ENCODE results near the gene UTP11.

UTP11 gene

GRCh38 chr1:38060498-38060897 lies 48.0 kb downstream of the UTP11 start:
- Mint-ChIP-seq H3K9me3 (no peaks in the 10 kb centered on the region), H3K27me3 (peaks cover 15% of the 10 kb centered on the region), H3K36me3 (ENCODE audit: low read depth) (no peaks in the 10 kb centered on the region), H3K27ac (no peak overlapping the region), H3K4me1 (peaks cover 4% of the 10 kb centered on the region), H3K4me3 (no peak overlapping the region)
- DNase-seq (no peak), ATAC-seq (no peak)

- Mint-ChIP-seq H3K4me1 (peaks cover 4% of the 10 kb centered on the region), H3K9me3 (no peaks in the 10 kb centered on the region), H3K4me3 (no peak overlapping the region), H3K27me3 (peaks cover 17% of the 10 kb centered on the region), H3K36me3 (ENCODE audit: low read depth) (no peaks in the 10 kb centered on the region), H3K27ac (no peak overlapping the region)
- no peak for ATAC-seq
- no peak for DNase-seq
Measured at GRCh38 chr1:38061290-38061689, 48.8 kb downstream of the UTP11 start.

- peaks cover 15% of the 10 kb centered on the region for H3K27me3 Mint-ChIP-seq
- no peak overlapping the region for H3K4me3 Mint-ChIP-seq
- H3K36me3 Mint-ChIP-seq (ENCODE audit: low read depth): no peaks in the 10 kb centered on the region
- no peak for DNase-seq
- peaks cover 4% of the 10 kb centered on the region for H3K4me1 Mint-ChIP-seq
- ATAC-seq: peak; percentile 74
- H3K9me3 Mint-ChIP-seq: no peaks in the 10 kb centered on the region
- peak overlapping the region; percentile 33 for H3K27ac Mint-ChIP-seq
Measured at GRCh38 chr1:38061883-38062328, 49.4 kb downstream of the UTP11 start.

- Mint-ChIP-seq H3K27ac (no peak overlapping the region), H3K36me3 (ENCODE audit: low read depth) (no peaks in the 10 kb centered on the region), H3K9me3 (no peaks in the 10 kb centered on the region), H3K4me1 (peaks cover 4% of the 10 kb centered on the region), H3K4me3 (no peak overlapping the region), H3K27me3 (peaks cover 20% of the 10 kb centered on the region)
- ATAC-seq: no peak
- DNase-seq: no peak
Measured at GRCh38 chr1:38062361-38063288, 50.1 kb downstream of the UTP11 start.

- Mint-ChIP-seq H3K27me3 (peaks cover 19% of the 10 kb centered on the region), H3K4me3 (no peak overlapping the region), H3K27ac (no peak overlapping the region), H3K4me1 (peaks cover 6% of the 10 kb centered on the region), H3K36me3 (ENCODE audit: low read depth) (no peaks in the 10 kb centered on the region), H3K9me3 (no peaks in the 10 kb centered on the region)
- ATAC-seq (no peak), DNase-seq (no peak)
Measured at GRCh38 chr1:38063616-38064015, 51.1 kb downstream of the UTP11 start.

- Mint-ChIP-seq H3K27ac (no peak overlapping the region), H3K36me3 (ENCODE audit: low read depth) (no peaks in the 10 kb centered on the region), H3K9me3 (no peaks in the 10 kb centered on the region), H3K4me1 (peaks cover 6% of the 10 kb centered on the region), H3K4me3 (no peak overlapping the region), H3K27me3 (peaks cover 19% of the 10 kb centered on the region)
- no peak for DNase-seq
- no peak for ATAC-seq
Measured at GRCh38 chr1:38064197-38064903, 51.8 kb downstream of the UTP11 start.

- no peak for DNase-seq
- H3K9me3 Mint-ChIP-seq: no peaks in the 10 kb centered on the region
- no peak overlapping the region for H3K27ac Mint-ChIP-seq
- peaks cover 4% of the 10 kb centered on the region for H3K4me1 Mint-ChIP-seq
- ATAC-seq: no peak
- H3K4me3 Mint-ChIP-seq: no peak overlapping the region
- peaks cover 34% of the 10 kb centered on the region for H3K27me3 Mint-ChIP-seq
- no peaks in the 10 kb centered on the region for H3K36me3 Mint-ChIP-seq (ENCODE audit: low read depth)
Measured at GRCh38 chr1:38068220-38068979, 55.9 kb downstream of the UTP11 start.

GRCh38 chr1:38068980-38069340 lies 56.4 kb downstream of the UTP11 start:
- H3K4me1 Mint-ChIP-seq: peaks cover 4% of the 10 kb centered on the region
- H3K36me3 Mint-ChIP-seq (ENCODE audit: low read depth): no peaks in the 10 kb centered on the region
- no peak overlapping the region for H3K27ac Mint-ChIP-seq
- H3K4me3 Mint-ChIP-seq: no peak overlapping the region
- H3K9me3 Mint-ChIP-seq: no peaks in the 10 kb centered on the region
- peaks cover 38% of the 10 kb centered on the region for H3K27me3 Mint-ChIP-seq
- DNase-seq (no peak), ATAC-seq (no peak)

GRCh38 chr1:38071312-38072256 lies 59.0 kb downstream of the UTP11 start:
- H3K4me3 Mint-ChIP-seq: no peak overlapping the region
- no peaks in the 10 kb centered on the region for H3K9me3 Mint-ChIP-seq
- ATAC-seq (peak; percentile 78), DNase-seq (no peak)
- no peak overlapping the region for H3K27ac Mint-ChIP-seq
- no peaks in the 10 kb centered on the region for H3K36me3 Mint-ChIP-seq (ENCODE audit: low read depth)
- H3K27me3 Mint-ChIP-seq: peaks cover 46% of the 10 kb centered on the region
- H3K4me1 Mint-ChIP-seq: peaks cover 4% of the 10 kb centered on the region

GRCh38 chr1:38072858-38073257 lies 60.3 kb downstream of the UTP11 start:
- Mint-ChIP-seq H3K4me1 (peaks cover 4% of the 10 kb centered on the region), H3K36me3 (ENCODE audit: low read depth) (no peaks in the 10 kb centered on the region), H3K9me3 (no peaks in the 10 kb centered on the region), H3K27me3 (peaks cover 39% of the 10 kb centered on the region), H3K4me3 (no peak overlapping the region), H3K27ac (no peak overlapping the region)
- no peak for DNase-seq
- peak; percentile 22 for ATAC-seq

- Mint-ChIP-seq H3K4me3 (no peak overlapping the region), H3K9me3 (no peaks in the 10 kb centered on the region), H3K27me3 (peaks cover 38% of the 10 kb centered on the region), H3K4me1 (peaks cover 2% of the 10 kb centered on the region), H3K36me3 (ENCODE audit: low read depth) (no peaks in the 10 kb centered on the region), H3K27ac (no peak overlapping the region)
- DNase-seq (no peak), ATAC-seq (no peak)
Measured at GRCh38 chr1:38073534-38074301, 61.2 kb downstream of the UTP11 start.

GRCh38 chr1:38074302-38074677 lies 61.8 kb downstream of the UTP11 start:
- H3K9me3 Mint-ChIP-seq: no peaks in the 10 kb centered on the region
- H3K27me3 Mint-ChIP-seq: peaks cover 35% of the 10 kb centered on the region
- no peak overlapping the region for H3K27ac Mint-ChIP-seq
- no peaks in the 10 kb centered on the region for H3K36me3 Mint-ChIP-seq (ENCODE audit: low read depth)
- ATAC-seq (no peak), DNase-seq (no peak)
- peaks cover 2% of the 10 kb centered on the region for H3K4me1 Mint-ChIP-seq
- no peak overlapping the region for H3K4me3 Mint-ChIP-seq
